ENCODE data around the gene PRRC2A.

Gene PRRC2A

DNA sequence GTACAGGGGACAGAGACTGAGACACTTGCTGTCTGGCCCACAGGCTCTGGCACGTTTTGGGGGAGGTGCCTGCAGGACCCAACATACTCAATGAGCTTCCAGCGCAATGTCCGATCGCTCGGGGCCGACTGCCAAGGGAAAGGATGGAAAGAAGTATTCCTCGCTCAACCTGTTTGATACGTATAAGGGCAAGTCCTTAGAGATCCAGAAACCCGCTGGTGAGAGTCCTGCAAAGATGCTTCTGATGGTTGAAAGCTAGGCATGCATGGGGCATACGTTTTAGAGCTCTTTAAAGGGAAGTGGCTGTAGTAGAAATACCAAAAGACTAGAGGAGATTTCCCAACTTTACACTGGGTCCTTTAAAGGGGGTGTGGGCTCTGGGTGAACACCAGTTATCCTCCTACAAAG, 2.2 kb downstream of the PRRC2A start:
- DNase-seq (ENCODE audit: low spot score), result peak; percentile 34
- peak overlapping the region; percentile 56 for H3K27ac ChIP-seq
- TF ChIP-seq CTCF (conservative IDR thresholded peaks at IDR 0.05; ENCODE audit: low read depth), result no peak
- CTCF ChIA-PET, result interaction anchor here (0.6 to 0.8 kb wide), 2 partner anchors 42 to 1309 kb away, joined by 3 to 4 read pairs; no protein-coding TSS in a partner anchor
- POLR2A ChIA-PET (ENCODE audit: low non-redundant PET), result interaction anchor here (1.1 to 1.4 kb wide), 2 partner anchors 29 to 30 kb away, joined by 3 to 4 read pairs; partner anchors contain the start of gene BAG6

DNA sequence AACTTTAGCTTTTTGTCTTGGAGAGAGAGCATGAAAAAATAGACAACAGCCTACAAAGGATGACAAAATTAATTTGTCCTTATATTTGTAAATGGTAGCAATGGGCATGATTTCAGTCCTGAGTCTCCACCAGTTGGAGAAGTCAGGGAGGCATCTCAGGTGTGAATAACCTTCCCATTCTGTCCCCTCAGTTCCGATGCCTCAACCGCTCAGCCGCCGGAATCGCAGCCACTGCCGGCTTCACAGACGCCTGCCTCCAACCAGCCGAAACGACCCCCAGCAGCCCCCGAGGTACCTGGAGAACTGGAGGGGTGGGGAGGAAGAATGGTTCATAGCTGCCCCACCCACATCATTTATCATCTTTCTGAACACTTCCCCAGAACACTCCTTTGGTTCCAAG, 3.6 kb downstream of the PRRC2A start:
- ChIA-PET CTCF (interaction anchor here (1.0 kb wide), 1 partner anchor 15 kb away, joined by 3 read pairs; no protein-coding TSS in a partner anchor), POLR2A (ENCODE audit: low non-redundant PET) (interaction anchor here (1.4 kb wide), 1 partner anchor 29 kb away, joined by 4 read pairs; the partner anchor contains the start of gene BAG6)

DNA sequence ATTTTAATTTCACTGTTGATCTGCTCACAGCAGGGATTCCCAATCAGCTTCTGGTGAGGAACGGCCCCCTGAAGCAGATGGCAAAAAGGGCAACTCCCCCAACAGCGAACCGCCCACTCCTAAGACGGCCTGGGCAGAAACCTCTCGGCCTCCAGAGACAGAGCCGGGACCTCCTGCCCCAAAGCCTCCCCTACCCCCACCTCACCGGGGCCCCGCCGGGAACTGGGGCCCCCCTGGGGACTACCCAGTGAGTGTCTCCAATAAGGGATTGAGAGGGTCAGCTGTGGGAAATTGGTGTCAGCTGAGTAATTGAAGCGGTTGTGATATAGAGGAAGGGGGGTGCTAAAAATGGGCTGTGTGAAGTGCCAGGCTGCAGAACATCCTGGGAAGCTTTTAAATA, 6.4 kb downstream of the PRRC2A start:
- ChIA-PET POLR2A (ENCODE audit: low non-redundant PET) (no interaction called here), CTCF (no interaction called here)
- no peak for DNase-seq (ENCODE audit: low spot score)
- no peak for TF ChIP-seq CTCF (conservative IDR thresholded peaks at IDR 0.05; ENCODE audit: low read depth)
- no peak overlapping the region for H3K27ac ChIP-seq

More for the DNA sequence above, 3.6 kb downstream of the PRRC2A start:
- no peak overlapping the region for H3K27ac ChIP-seq
- TF ChIP-seq CTCF (conservative IDR thresholded peaks at IDR 0.05; ENCODE audit: low read depth), result no peak
- DNase-seq (ENCODE audit: low spot score), result no peak

DNA sequence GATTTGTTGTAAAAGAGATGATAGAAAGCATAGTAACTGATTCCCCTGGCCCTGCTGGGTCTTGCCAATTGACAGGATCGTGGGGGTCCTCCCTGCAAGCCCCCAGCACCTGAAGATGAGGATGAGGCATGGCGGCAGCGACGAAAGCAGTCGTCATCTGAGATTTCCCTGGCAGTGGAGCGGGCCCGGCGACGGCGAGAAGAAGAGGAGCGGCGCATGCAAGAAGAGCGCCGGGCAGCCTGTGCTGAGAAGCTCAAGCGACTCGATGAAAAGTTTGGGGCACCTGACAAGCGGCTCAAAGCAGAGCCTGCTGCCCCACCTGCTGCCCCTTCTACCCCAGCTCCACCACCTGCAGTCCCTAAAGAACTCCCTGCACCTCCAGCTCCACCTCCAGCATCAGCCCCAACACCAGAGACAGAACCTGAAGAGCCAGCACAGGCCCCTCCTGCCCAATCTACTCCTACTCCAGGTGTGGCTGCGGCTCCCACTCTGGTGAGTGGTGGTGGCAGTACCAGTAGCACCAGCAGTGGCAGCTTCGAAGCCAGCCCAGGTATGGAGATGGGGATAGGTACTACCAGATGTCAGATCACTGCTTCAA, 7.3 kb downstream of the PRRC2A start:
- no peak for DNase-seq (ENCODE audit: low spot score)
- CTCF ChIA-PET, result interaction anchor here (0.5 kb wide), 1 partner anchor 9 kb away, joined by 3 read pairs; no protein-coding TSS in a partner anchor
- H3K27ac ChIP-seq, result peak overlapping the region; percentile 25; the same call in 1 of the 2 replicates
- no peak for TF ChIP-seq CTCF (conservative IDR thresholded peaks at IDR 0.05; ENCODE audit: low read depth)
- POLR2A ChIA-PET (ENCODE audit: low non-redundant PET), result no interaction called here

DNA sequence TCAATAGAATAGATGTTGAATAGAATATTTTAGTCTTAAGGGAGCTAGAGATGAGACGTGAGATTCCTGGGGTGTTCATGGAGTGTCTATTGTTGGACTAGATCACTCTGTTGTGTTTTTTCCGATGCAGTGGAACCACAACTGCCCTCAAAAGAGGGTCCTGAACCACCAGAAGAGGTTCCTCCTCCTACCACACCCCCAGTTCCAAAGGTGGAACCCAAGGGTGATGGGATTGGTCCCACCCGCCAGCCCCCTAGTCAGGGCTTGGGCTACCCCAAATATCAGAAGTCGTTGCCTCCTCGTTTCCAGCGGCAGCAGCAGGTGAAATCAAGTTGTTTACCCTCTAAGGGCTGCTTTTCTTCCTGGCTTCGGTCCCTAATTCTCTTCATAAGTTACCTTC, 8.5 kb downstream of the PRRC2A start:
- CTCF ChIA-PET, result no interaction called here
- TF ChIP-seq CTCF (conservative IDR thresholded peaks at IDR 0.05; ENCODE audit: low read depth), result no peak
- DNase-seq (ENCODE audit: low spot score), result no peak
- peak overlapping the region; percentile 14 for H3K27ac ChIP-seq
- POLR2A ChIA-PET (ENCODE audit: low non-redundant PET), result no interaction called here

DNA sequence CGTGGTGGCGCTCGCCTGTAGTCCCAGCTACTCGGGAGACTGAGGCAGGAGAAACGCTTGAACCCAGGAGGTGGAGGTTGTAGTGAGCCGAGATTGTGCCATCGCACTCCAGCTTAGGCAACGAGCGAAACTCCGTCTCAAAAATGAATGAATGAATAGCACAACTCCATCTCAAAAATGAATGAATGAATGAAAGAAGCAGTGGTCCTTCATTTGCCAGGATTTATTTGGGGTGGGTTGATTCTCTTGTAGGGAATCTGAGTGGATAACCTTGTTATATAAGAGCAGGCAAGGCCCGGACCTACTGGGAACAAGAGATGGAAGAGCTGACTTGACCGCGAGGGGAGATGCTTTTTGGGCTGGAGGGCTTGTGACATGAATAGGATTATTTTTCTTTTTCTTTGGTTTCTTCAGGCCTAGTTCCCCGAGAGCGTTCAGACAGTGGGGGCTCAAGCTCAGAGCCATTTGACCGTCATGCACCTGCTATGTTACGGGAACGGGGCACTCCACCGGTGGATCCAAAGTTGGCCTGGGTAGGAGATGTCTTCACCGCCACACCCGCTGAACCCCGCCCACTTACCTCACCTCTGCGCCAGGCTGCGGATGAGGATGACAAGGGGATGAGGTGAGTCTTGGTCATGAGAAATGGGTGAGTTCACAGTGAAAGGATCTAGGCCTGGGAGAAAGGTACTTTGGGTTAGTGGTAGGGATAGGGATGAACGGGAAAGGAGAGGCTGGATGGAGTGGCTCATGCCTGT, 9.8 kb downstream of the PRRC2A start:
- no peak for DNase-seq (ENCODE audit: low spot score)
- CTCF ChIA-PET, result no interaction called here
- POLR2A ChIA-PET (ENCODE audit: low non-redundant PET), result no interaction called here
- H3K27ac ChIP-seq, result peak overlapping the region; percentile 46
- TF ChIP-seq CTCF (conservative IDR thresholded peaks at IDR 0.05; ENCODE audit: low read depth), result no peak
